Nephron (organoid): ENCODE results near the gene CNGA1.

ENCODE experiments used
- H3K27ac Mint-ChIP-seq, 3 experiments: 2 replicates each; pipeline ENCODE4 v1.8.0; 2020; ENCODE audit warnings: mixed read lengths in 3 of 3, mild to moderate bottlenecking in 2 of 3, moderate library complexity in 1 of 3
- H3K27me3 Mint-ChIP-seq: 2 replicates; pipeline ENCODE4 v1.8.0; 2021; ENCODE audit warnings: low read depth, mild to moderate bottlenecking, moderate library complexity, mixed read lengths
- H3K36me3 Mint-ChIP-seq: 2 replicates; pipeline ENCODE4 v1.8.0; 2020; ENCODE audit warnings: low read depth, mixed read lengths
- H3K4me1 Mint-ChIP-seq: 2 replicates; pipeline ENCODE4 v1.8.0; 2020; ENCODE audit warnings: mixed read lengths
- H3K4me3 Mint-ChIP-seq, 3 experiments: 2 replicates each; pipeline ENCODE4 v1.8.0; 2020; ENCODE audit warnings: mild to moderate bottlenecking in 3 of 3, mixed read lengths in 3 of 3, moderate library complexity in 2 of 3
- H3K9me3 Mint-ChIP-seq: 2 replicates; pipeline ENCODE4 v1.8.0; 2020; ENCODE audit warnings: mixed read lengths
- CTCF ChIP-seq, 3 experiments: fragments of 200-600 bp; sonication (generic); IDR thresholded peaks; one replicate each; pipeline ENCODE4 v1.5.0; 2021; ENCODE audit warnings: antibody characterized with exemption in 3 of 3; ENCODE audit not compliant: unreplicated experiment in 3 of 3

Gene CNGA1

GRCh38 chr4:48016141-48017107, at the start of gene CNGA1, which contains the start of gene NIPAL1:
Gene CNGA1 (minus strand): TSS chr4:48016681. CDS start chr4:47952689, 63,992 bp downstream.
Gene NIPAL1 (plus strand): TSS chr4:48016772. CDS start chr4:48016840, 68 bp downstream.
- H3K27me3 Mint-ChIP-seq: peaks cover 42% of the 10 kb centered on the region
- peak within 1 kb of the TSS; percentile 39 to 73 (median 70) for H3K27ac Mint-ChIP-seq
- peak; percentile 21 to 42 (median 34) for TF ChIP-seq CTCF (IDR thresholded peaks at IDR 0.05; ENCODE audit: unreplicated experiment in 3 of 3)
- H3K4me3 Mint-ChIP-seq: peak within 1 kb of the TSS; percentile 84 to 92 (median 85)
- no peaks in the 10 kb centered on the region for H3K36me3 Mint-ChIP-seq
- H3K9me3 Mint-ChIP-seq: peaks cover 5% of the 10 kb centered on the region
- H3K4me1 Mint-ChIP-seq: peaks cover 5% of the 10 kb centered on the region

DNA sequence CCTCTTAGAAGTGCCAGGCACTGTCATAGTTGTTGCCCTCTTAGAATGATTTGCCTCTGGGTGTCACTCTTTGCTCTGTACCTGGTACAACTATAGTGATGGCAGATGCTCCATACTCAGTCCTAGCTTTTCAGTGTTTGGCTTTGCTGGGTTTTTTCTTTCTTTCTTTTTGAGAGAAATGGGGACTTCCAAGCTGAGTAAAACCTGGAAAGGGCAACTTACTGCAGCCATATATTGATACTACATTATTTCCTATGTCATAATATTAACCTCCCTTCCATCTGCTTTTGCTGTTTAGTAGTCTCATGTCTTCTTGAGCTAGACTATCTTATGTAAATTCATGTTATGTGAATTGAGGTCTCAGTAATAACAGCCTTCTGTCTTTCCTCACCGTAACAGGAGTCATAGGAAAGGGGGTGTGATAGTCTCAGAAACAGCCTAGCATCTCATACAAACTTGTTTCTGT, 49.1 kb upstream of the CNGA1 start:
- H3K4me1 Mint-ChIP-seq: no peaks in the 10 kb centered on the region
- H3K9me3 Mint-ChIP-seq: peaks cover 12% of the 10 kb centered on the region
- no peak for TF ChIP-seq CTCF (IDR thresholded peaks at IDR 0.05; ENCODE audit: unreplicated experiment in 3 of 3)
- H3K36me3 Mint-ChIP-seq: no peaks in the 10 kb centered on the region
- no peaks in the 10 kb centered on the region for H3K27me3 Mint-ChIP-seq
- H3K27ac Mint-ChIP-seq: no peak overlapping the region
- H3K4me3 Mint-ChIP-seq: no peak overlapping the region

DNA sequence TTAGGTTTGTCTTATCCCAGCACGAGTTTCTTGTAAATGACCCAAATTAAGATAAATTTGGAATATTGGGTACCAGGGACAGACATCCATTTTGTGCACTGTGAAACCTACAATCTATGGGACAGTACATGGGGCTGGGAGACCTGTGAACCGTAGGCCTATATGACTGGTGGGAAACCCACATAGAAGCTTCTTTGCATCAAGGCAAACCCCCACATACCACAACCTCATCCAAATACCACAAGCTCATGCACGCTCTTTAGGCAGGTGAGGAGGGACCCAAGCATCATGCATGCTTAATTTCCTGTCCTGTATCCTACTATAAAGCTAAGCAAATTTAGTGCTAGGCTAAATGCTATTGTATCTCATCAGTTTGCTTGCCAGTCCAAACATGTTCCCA, 47.9 kb upstream of the CNGA1 start:
- Mint-ChIP-seq H3K27me3 (no peaks in the 10 kb centered on the region), H3K36me3 (no peaks in the 10 kb centered on the region), H3K4me3 (no peak overlapping the region), H3K27ac (no peak overlapping the region), H3K4me1 (no peaks in the 10 kb centered on the region), H3K9me3 (peaks cover 15% of the 10 kb centered on the region)
- TF ChIP-seq CTCF (IDR thresholded peaks at IDR 0.05; ENCODE audit: unreplicated experiment in 3 of 3): no peak

GRCh38 chr4:48058617-48059530, 42.4 kb upstream of the CNGA1 start:
- no peak for TF ChIP-seq CTCF (IDR thresholded peaks at IDR 0.05; ENCODE audit: unreplicated experiment in 3 of 3)
- no peak overlapping the region for H3K27ac Mint-ChIP-seq
- H3K36me3 Mint-ChIP-seq: no peaks in the 10 kb centered on the region
- peaks cover 19% of the 10 kb centered on the region for H3K9me3 Mint-ChIP-seq
- H3K27me3 Mint-ChIP-seq: no peaks in the 10 kb centered on the region
- no peaks in the 10 kb centered on the region for H3K4me1 Mint-ChIP-seq
- H3K4me3 Mint-ChIP-seq: peak overlapping the region; percentile 34 to 68 (median 39)

- H3K27me3 Mint-ChIP-seq: peaks cover 9% of the 10 kb centered on the region
- no peaks in the 10 kb centered on the region for H3K36me3 Mint-ChIP-seq
- no peaks in the 10 kb centered on the region for H3K4me1 Mint-ChIP-seq
- no peak for TF ChIP-seq CTCF (IDR thresholded peaks at IDR 0.05; ENCODE audit: unreplicated experiment in 3 of 3)
- peaks cover 2% of the 10 kb centered on the region for H3K9me3 Mint-ChIP-seq
- no peak overlapping the region for H3K4me3 Mint-ChIP-seq
- H3K27ac Mint-ChIP-seq: no peak overlapping the region
Measured at GRCh38 chr4:48051078-48051477, 34.6 kb upstream of the CNGA1 start.
